Stimulated activated naive B cell treated with anti-CD40 and anti-IgM and Interleukin-4, amounts not matched to agents 10 μg/mL and 1 μg/mL and 100 μg/mL, for 72 hours (primary cell): ENCODE data around the gene VWDE.
A peak's percentile ranks its signal among the peaks of the same experiment; 100 is the strongest.

Experiments used
- ATAC-seq, 2 donors: fragments of 150-1000 bp; cut with Tn5 transposase; replicated peaks; 2 replicates each; pipeline ENCODE4 v1.10.0; 2021; ENCODE audit warnings: moderate library complexity in 1 of 2
- DNase-seq: peaks from one replicate; pipeline ENCODE4 v3.0.0; 2021
- H3K27ac Mint-ChIP-seq: one replicate; pipeline ENCODE4 v1.8.0; 2022; ENCODE audit warnings: mild to moderate bottlenecking, mixed read lengths
- H3K27me3 Mint-ChIP-seq, 2 donors: one replicate each; pipeline ENCODE4 v1.8.0; 2022; ENCODE audit warnings: mixed read lengths in 2 of 2
- H3K36me3 Mint-ChIP-seq, 2 donors: one replicate each; pipeline ENCODE4 v1.8.0; 2022; ENCODE audit warnings: mixed read lengths in 2 of 2, mild to moderate bottlenecking in 1 of 2
- H3K4me1 Mint-ChIP-seq, 2 donors: one replicate each; pipeline ENCODE4 v1.8.0; 2022; ENCODE audit warnings: mixed read lengths in 2 of 2, mild to moderate bottlenecking in 1 of 2
- H3K4me3 Mint-ChIP-seq, 2 donors: one replicate each; pipeline ENCODE4 v1.8.0; 2022; ENCODE audit warnings: mild to moderate bottlenecking in 2 of 2, mixed read lengths in 2 of 2, moderate library complexity in 1 of 2
- H3K9me3 Mint-ChIP-seq, 2 donors: one replicate each; pipeline ENCODE4 v1.8.0; 2022; ENCODE audit warnings: mixed read lengths in 2 of 2, mild to moderate bottlenecking in 1 of 2

VWDE gene

DNA sequence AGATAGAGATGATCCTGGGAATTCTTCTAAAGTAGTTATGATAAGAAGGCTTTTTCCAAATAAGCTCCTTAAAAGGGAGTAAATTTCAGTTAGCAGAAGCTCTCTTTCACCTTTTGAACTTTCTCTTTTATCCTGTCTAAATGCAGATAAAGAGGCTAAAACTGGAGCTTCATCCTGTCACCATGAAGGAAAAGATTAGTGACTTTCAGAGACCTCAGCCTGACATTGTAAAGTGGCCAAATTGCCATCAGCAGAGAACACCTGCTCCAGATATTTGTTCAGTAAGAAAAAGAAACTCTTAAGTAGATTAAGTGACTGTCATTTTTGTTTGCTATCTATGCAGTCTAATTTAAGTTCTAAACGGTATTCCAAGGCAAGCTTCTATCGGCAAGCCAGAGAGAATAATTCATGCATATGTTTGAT is 18.3 kb downstream of the VWDE start:
- Mint-ChIP-seq H3K27ac (no peak overlapping the region), H3K36me3 (no peaks in the 10 kb centered on the region), H3K4me1 (no peaks in the 10 kb centered on the region), H3K9me3 (no peaks in the 10 kb centered on the region), H3K27me3 (no peaks in the 10 kb centered on the region), H3K4me3 (no peak overlapping the region)
- ATAC-seq: no peak
- DNase-seq: no peak

DNA sequence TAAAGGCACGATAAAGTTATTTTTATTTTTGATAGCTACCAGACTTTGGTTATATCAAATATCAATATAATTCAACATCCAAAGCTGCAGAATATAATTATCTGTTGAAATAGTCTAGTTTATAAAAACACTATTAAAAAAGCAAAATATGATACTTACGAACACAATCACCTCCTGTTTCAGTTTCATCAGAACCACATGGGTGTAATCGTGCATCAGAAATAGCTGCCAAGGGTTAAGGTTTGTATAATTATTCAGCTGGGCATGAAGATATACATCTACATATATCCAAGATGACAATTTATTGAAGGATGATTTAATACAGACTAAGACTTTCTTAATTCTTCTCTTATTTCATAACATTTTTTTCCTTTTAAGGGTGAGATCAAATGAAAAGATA is 20.3 kb downstream of the VWDE start:
- Mint-ChIP-seq H3K27ac (no peak overlapping the region), H3K27me3 (no peaks in the 10 kb centered on the region), H3K36me3 (no peaks in the 10 kb centered on the region), H3K9me3 (no peaks in the 10 kb centered on the region), H3K4me3 (no peak overlapping the region), H3K4me1 (no peaks in the 10 kb centered on the region)
- no peak for ATAC-seq
- DNase-seq: no peak

DNA sequence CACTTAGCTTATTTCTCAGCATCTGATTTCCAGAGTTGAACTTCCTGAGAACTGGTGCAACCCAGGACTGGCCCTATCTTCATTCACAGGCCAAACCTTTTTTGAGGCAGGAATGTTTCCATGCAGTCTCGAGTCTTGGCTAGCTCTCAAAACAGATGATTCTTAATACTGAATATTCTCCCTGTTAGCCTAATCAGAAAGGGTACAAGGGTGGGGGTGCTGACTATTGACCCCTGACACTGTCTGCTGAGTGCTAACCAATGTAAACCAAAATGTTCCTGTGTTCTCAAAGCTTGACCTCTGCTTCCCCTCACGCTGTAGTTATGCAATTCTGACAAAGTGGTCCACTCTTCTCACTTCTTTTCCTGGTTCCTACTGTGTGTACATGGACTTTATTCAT is 25.3 kb downstream of the VWDE start:
- H3K27me3 Mint-ChIP-seq: peaks cover 0 to 3% of the 10 kb centered on the region in 2 donors
- H3K4me1 Mint-ChIP-seq: no peaks in the 10 kb centered on the region
- H3K4me3 Mint-ChIP-seq: no peak overlapping the region
- ATAC-seq (no peak), DNase-seq (no peak)
- no peaks in the 10 kb centered on the region for H3K9me3 Mint-ChIP-seq
- no peaks in the 10 kb centered on the region for H3K36me3 Mint-ChIP-seq
- H3K27ac Mint-ChIP-seq: no peak overlapping the region

DNA sequence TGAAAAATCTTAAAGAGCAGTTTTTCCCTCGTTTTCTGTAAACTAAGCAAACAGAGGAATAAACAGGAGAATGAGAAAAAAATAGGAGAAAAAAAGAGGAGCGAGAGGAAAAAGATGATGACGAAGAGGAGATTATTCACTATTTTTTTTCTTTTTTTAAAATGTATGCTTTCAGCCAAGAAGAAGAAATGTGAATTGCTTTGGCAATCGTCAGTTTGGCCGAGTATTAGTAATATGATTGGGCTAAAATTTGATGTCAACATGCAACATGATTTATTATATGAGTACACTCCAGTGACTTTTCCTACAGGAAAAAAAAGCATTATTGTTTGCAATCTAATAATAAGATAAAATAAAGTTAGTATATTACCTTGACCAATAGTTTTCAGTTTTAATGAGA is 26.3 kb downstream of the VWDE start:
- ATAC-seq: no peak
- H3K27me3 Mint-ChIP-seq: peaks cover 0 to 7% of the 10 kb centered on the region in 2 donors
- no peaks in the 10 kb centered on the region for H3K4me1 Mint-ChIP-seq
- no peak for DNase-seq
- H3K27ac Mint-ChIP-seq: no peak overlapping the region
- no peaks in the 10 kb centered on the region for H3K9me3 Mint-ChIP-seq
- H3K36me3 Mint-ChIP-seq: no peaks in the 10 kb centered on the region
- H3K4me3 Mint-ChIP-seq: no peak overlapping the region

DNA sequence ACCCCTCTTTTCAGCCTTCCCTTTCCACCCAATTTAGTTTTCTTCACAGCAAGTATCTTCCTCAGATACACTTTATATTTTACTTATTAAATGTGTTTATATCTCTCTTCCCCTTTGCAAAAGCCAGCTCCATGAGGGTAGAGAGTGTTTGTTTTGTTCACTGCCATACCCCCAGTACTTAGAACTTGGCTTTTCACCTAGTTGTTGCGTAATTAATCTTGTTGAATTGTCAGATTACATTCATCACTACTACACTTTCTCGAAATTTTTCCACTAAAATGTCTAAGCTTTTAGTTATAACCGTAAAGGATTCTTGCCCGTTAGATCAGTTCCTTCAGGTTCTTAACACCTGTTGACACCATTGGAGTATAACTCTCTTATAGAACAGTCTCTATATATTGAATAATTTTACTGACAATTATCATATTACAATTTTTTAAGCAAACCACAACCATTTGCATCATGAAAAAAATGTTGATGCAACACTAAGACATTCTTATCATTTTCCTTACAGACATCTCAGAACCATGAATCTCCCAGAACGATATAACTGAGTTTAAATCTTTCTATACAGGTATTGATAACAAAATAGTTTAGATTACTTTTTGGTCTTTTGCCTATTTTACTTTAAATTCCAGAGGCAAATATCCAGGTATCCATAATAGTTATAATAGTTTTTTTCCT is 29.9 kb downstream of the VWDE start:
- H3K27ac Mint-ChIP-seq: no peak overlapping the region
- no peak overlapping the region for H3K4me3 Mint-ChIP-seq
- no peaks in the 10 kb centered on the region for H3K4me1 Mint-ChIP-seq
- H3K9me3 Mint-ChIP-seq: no peaks in the 10 kb centered on the region
- H3K27me3 Mint-ChIP-seq: peaks cover 0 to 7% of the 10 kb centered on the region in 2 donors
- DNase-seq (no peak), ATAC-seq (no peak)
- H3K36me3 Mint-ChIP-seq: no peaks in the 10 kb centered on the region

DNA sequence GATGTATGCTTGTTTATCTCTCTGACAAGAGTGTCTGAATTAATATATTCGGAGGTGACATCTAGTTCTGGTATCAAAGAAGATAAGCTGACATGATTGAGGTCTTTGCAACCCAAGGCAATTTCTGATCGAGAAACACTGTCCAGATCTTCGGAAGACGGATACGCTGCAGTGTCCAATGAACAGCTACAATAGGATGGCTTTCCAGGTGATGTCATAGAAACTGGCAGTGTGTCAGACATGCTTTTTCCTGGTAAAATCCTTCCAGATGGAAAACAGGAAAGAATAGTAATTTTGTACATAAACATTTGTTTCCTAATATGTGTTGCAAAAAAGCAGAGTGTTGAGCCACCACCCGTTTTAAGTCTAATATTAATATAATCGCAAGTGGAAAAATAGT is 33.4 kb downstream of the VWDE start:
- Mint-ChIP-seq H3K9me3 (no peaks in the 10 kb centered on the region), H3K36me3 (no peaks in the 10 kb centered on the region), H3K27ac (no peak overlapping the region), H3K4me3 (no peak overlapping the region), H3K27me3 (peaks cover 0 to 7% of the 10 kb centered on the region in 2 donors), H3K4me1 (no peaks in the 10 kb centered on the region)
- no peak for DNase-seq
- ATAC-seq: no peak

DNA sequence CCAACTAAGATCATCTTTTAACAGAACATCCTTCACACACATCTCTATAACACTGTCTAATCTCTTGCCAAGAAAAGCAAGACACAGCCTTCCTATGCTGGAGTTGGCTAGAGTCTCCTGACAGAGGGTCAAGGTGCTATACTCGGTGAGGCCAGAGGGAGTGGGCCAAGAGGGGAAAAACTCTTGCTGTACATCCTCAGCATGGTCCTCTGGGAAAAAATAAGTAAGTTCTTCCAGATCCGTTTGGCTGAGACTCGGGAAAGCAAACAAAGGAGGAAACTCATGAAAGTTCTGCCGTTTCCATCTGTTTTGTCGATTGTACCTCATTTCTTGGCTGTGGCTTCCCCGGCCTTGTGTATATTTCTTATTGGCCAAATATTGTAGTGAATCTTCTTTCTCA is 33.9 kb downstream of the VWDE start:
- H3K27me3 Mint-ChIP-seq: peaks cover 0 to 7% of the 10 kb centered on the region in 2 donors
- H3K9me3 Mint-ChIP-seq: no peaks in the 10 kb centered on the region
- no peak overlapping the region for H3K27ac Mint-ChIP-seq
- no peak overlapping the region for H3K4me3 Mint-ChIP-seq
- no peak for ATAC-seq
- no peak for DNase-seq
- no peaks in the 10 kb centered on the region for H3K4me1 Mint-ChIP-seq
- no peaks in the 10 kb centered on the region for H3K36me3 Mint-ChIP-seq

DNA sequence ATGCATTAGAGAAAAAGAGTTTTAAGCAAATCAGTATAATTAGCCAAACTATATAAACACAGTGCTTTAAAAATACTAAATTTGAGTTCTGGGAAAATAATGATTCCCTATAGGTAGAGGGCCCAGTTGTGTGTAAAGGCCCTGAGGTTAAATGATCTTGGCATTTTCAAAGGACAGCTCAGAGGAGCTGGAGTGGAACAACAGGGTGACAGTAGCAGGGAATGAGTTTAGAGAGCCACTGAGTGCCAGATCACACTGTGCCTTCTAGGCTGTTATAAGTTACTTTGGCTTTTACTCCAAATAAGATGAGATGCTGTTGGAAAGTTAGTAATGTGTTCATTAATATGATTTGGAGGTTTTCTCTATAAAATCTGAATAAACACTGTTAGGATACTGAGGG is 34.6 kb downstream of the VWDE start:
- Mint-ChIP-seq H3K9me3 (no peaks in the 10 kb centered on the region), H3K4me3 (no peak overlapping the region), H3K36me3 (no peaks in the 10 kb centered on the region), H3K27me3 (peaks cover 0 to 7% of the 10 kb centered on the region in 2 donors), H3K27ac (no peak overlapping the region), H3K4me1 (no peaks in the 10 kb centered on the region)
- no peak for ATAC-seq
- DNase-seq: no peak

DNA sequence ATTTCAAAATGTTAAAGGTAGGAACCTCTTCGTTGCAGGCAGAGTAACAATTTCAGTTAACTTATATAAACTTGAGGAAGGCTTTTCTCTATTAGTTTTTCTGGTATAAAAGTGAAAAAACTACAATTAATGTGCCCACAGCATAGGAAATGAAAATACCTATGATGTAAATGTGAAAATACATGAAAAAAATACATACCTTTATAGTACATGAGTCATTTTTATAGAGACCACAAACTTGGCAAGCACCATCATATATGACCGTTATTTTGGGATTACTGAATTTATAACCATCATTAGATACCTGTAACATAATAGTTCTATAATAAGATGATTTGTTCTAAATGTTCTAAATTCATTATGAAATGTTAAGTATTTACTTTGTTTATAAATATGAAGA is 42.7 kb downstream of the VWDE start:
- no peaks in the 10 kb centered on the region for H3K27me3 Mint-ChIP-seq
- no peaks in the 10 kb centered on the region for H3K4me1 Mint-ChIP-seq
- peaks cover 0 to 2% of the 10 kb centered on the region in 2 donors for H3K36me3 Mint-ChIP-seq
- no peak overlapping the region for H3K27ac Mint-ChIP-seq
- DNase-seq (no peak), ATAC-seq (no peak)
- no peaks in the 10 kb centered on the region for H3K9me3 Mint-ChIP-seq
- H3K4me3 Mint-ChIP-seq: no peak overlapping the region

DNA sequence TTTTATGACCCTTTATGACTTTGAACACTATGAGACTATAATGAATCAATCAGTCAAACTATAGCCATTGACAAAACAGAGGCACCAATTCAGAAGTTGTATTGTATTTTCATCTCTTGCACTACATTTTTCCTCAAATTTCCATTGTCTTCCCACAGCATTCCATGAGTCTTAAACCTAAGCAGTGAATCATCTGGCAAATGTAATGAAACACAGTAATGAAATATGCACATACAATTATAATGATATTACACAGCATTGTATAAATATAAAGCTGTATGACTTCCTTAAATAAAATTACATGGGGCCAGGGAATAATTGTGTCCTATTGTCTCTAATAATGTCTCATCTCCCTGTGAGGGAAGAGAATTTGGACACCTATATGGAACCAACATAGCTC is 45.0 kb downstream of the VWDE start:
- Mint-ChIP-seq H3K4me1 (no peaks in the 10 kb centered on the region), H3K36me3 (peaks cover 0 to 2% of the 10 kb centered on the region in 2 donors), H3K27ac (no peak overlapping the region), H3K4me3 (no peak overlapping the region), H3K9me3 (no peaks in the 10 kb centered on the region), H3K27me3 (no peaks in the 10 kb centered on the region)
- DNase-seq: no peak
- no peak for ATAC-seq

DNA sequence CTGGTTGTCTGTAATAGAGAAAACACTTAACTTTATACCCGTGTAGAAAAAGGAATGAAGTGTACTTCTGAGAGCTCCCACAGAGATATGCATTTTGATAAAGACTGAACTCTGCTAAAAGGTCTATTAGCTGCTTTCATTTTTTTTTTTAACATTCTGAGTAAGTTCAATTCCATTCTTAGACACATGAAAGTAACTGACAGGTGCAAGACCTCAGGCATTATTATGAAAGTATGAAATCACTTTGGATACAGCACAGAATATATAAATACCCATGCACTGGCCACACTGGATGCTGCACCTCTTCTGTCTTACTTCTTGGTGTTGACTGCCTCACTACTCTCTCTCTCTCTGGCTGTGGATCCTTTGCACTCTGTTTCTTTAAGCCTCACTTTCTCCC is 46.2 kb downstream of the VWDE start:
- no peaks in the 10 kb centered on the region for H3K27me3 Mint-ChIP-seq
- ATAC-seq: no peak
- no peak overlapping the region for H3K27ac Mint-ChIP-seq
- H3K4me1 Mint-ChIP-seq: no peaks in the 10 kb centered on the region
- peaks cover 0 to 2% of the 10 kb centered on the region in 2 donors for H3K36me3 Mint-ChIP-seq
- H3K4me3 Mint-ChIP-seq: peak overlapping the region in 1 of 2 donors; percentile 11
- no peak for DNase-seq
- H3K9me3 Mint-ChIP-seq: no peaks in the 10 kb centered on the region

DNA sequence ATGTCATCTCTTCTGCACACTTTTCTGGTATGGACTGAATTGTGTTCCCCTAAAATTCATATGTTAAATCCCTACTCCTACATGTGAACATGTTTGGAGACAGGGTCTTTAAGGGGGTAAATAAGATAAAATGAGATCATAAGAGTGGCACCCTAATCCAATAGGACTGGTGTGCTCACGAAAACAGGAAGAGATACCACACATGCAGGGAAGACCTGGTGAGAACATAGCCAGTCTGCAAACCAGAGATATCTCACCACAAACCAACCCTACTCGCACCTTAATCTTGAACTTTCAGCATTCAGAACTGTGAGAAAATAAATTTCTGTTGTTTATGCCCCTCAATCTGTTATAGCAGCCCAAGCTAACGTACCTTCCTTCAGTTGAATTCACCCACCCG is 51.8 kb downstream of the VWDE start:
- DNase-seq (no peak), ATAC-seq (no peak)
- H3K27me3 Mint-ChIP-seq: no peaks in the 10 kb centered on the region
- H3K36me3 Mint-ChIP-seq: no peaks in the 10 kb centered on the region
- H3K27ac Mint-ChIP-seq: no peak overlapping the region
- peaks cover 0 to 1% of the 10 kb centered on the region in 2 donors for H3K9me3 Mint-ChIP-seq
- no peaks in the 10 kb centered on the region for H3K4me1 Mint-ChIP-seq
- H3K4me3 Mint-ChIP-seq: no peak overlapping the region

DNA sequence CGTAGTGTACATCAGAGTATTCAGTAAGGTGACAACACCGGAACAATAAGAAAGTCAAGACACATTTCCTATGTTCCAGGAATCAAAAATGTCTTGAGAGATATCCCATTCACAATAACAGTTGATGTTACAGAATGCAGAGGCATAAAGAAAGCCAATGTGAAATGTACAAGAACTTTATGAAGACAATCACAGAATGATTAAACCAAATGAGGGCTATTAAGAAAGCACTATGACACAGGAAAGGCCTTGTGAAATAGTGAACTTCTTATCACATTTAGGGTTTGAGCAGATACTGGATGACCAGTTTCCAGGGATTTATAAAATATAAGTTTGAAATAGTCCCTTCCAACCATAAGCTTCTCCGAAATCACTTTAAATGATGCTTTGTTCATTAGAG is 52.7 kb downstream of the VWDE start:
- H3K4me3 Mint-ChIP-seq: no peak overlapping the region
- no peaks in the 10 kb centered on the region for H3K27me3 Mint-ChIP-seq
- peaks cover 0 to 1% of the 10 kb centered on the region in 2 donors for H3K9me3 Mint-ChIP-seq
- DNase-seq: no peak
- no peaks in the 10 kb centered on the region for H3K4me1 Mint-ChIP-seq
- no peak for ATAC-seq
- no peak overlapping the region for H3K27ac Mint-ChIP-seq
- no peaks in the 10 kb centered on the region for H3K36me3 Mint-ChIP-seq

DNA sequence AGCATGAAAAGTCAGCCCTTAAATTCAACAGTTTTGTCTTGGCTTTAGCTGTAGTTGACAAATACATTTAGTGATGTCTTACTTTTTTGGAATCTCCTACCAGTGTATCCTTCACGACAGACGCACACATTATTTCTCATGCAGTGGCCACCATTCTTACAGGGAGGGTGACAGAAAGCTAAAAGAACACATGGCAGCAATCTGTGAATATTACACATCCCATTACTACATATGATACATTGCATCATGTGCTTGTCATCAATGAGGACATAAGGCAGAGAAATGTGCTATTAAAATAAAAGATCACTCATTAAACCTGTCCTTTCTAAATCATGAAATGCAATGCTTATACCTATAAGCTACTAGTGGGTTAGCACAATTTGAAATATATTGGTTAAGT is 66.6 kb downstream of the VWDE start:
- ATAC-seq: no peak
- Mint-ChIP-seq H3K4me1 (no peaks in the 10 kb centered on the region), H3K4me3 (no peak overlapping the region), H3K27ac (no peak overlapping the region), H3K9me3 (no peaks in the 10 kb centered on the region), H3K36me3 (no peaks in the 10 kb centered on the region), H3K27me3 (no peaks in the 10 kb centered on the region)
- DNase-seq: no peak

DNA sequence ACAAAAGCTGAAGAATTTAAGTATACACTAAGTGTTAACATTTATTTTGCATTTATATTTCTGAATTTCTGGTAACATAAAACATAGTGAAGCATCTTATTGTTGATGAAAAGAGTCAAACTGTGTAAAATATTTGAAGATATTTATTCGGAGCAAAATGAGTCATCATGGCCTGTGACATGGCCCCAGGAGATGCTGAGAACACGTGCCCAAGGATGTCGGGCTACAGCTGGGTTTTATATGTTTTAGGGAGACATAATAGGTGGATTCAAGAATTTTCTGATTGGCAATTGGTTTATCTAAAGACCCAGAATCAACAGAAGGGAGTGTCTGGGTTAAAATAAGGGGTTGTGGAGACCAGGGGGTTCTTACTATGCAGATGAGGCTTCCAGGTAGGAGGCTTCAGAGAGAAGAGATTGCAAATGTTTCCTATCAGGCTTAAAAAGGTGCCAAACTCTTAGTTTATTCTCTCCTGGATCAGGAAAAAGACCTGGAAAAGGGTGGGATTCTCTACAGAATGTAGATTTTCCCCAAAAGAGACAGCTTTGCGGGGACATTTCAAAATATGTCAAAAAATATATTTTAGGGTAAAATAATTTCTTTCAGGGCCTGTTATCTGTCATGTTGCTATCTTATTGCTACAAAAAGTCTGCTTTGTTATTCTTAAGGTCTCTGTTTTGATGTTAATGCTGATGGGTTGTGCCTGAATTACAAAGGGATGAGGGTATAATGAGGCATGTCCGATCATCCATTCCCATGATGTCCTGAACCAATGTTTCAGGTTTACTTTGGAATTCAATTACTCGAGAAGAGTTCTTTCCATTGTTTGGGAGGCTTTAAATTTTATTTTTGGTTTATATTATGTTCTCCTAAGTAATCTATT is 74.5 kb downstream of the VWDE start:
- Mint-ChIP-seq H3K4me3 (no peak overlapping the region), H3K4me1 (no peaks in the 10 kb centered on the region), H3K27ac (no peak overlapping the region), H3K9me3 (no peaks in the 10 kb centered on the region), H3K36me3 (no peaks in the 10 kb centered on the region), H3K27me3 (peaks cover 0 to 3% of the 10 kb centered on the region in 2 donors)
- DNase-seq (no peak), ATAC-seq (no peak)
